IMR-90 (cell line): ENCODE results near the gene TSPAN4. TPM values are rescaled to one million over a fixed set of nuclear protein-coding genes. Genes with fewer than 3 reads are reported as not detected.

Experiments
- ATAC-seq: fragments of 200-7000 bp; cut with Tn5 transposase; 2 replicates; pipeline ENCODE4 v1.9.1; 2020; ENCODE audit warnings: low read depth, mild to moderate bottlenecking, moderate library complexity
- BruUV-seq: library from RNA; stranded (reverse); fragments of 400-500 nt; replicated peaks from 2 replicates; lab custom pipeline; 2021; lab: Mats Ljungman, UMichigan
- CTCF ChIA-PET: fragments of 300-600 bp; formaldehyde crosslinking; extraction: SDS; loops from one replicate; lab custom pipeline; 2021; ENCODE audit warnings: antibody characterized with exemption; lab: Yijun Ruan, JAX
- POLR2A ChIA-PET: fragments of 300-600 bp; sonication (Branson Sonifier 250); formaldehyde crosslinking; loops from one replicate; lab custom pipeline; 2022; ENCODE audit warnings: antibody characterized with exemption; ENCODE audit not compliant: unreplicated experiment; lab: Charles Lee
- DNase-seq: peaks from one replicate; pipeline ENCODE4 v3.0.0; 2013
- H2AFZ ChIP-seq: replicated peaks from 2 replicates; pipeline ENCODE3; 2013; ENCODE audit warnings: low read length, mild to moderate bottlenecking; ENCODE audit not compliant: poor library complexity
- H2AK5ac ChIP-seq: 2 replicates; pipeline ENCODE4 v1.6.1; 2013; ENCODE audit warnings: low read depth, low read length, inconsistent platforms
- H2AK9ac ChIP-seq: replicated peaks from 2 replicates; pipeline ENCODE3; 2013; ENCODE audit warnings: mild to moderate bottlenecking, low read depth, low read length, moderate library complexity; ENCODE audit not compliant: poor library complexity
- H2BK120ac ChIP-seq: 2 replicates; pipeline ENCODE4 v1.6.1; 2013; ENCODE audit warnings: low read depth, low read length, inconsistent platforms
- H2BK15ac ChIP-seq: 3 replicates; pipeline ENCODE4 v1.6.1; 2013; ENCODE audit warnings: low read depth, low read length, inconsistent platforms
- H2BK20ac ChIP-seq: 2 replicates; pipeline ENCODE4 v1.6.1; 2013; ENCODE audit warnings: low read depth, mild to moderate bottlenecking, inconsistent platforms, low read length, moderate library complexity
- H2BK5ac ChIP-seq: 2 replicates; pipeline ENCODE4 v1.6.1; 2013; ENCODE audit warnings: mild to moderate bottlenecking, low read depth, low read length, inconsistent platforms; ENCODE audit not compliant: poor library complexity, severe bottlenecking
- H3K14ac ChIP-seq: replicated peaks from 2 replicates; pipeline ENCODE4 v1.6.1; 2013; ENCODE audit warnings: low read depth, low read length, inconsistent platforms
- H3K18ac ChIP-seq: 2 replicates; pipeline ENCODE4 v1.6.1; 2013; ENCODE audit warnings: low read depth, low read length, control low read depth
- H3K23ac ChIP-seq: 2 replicates; pipeline ENCODE4 v1.6.1; 2013; ENCODE audit warnings: low read depth, low read length, inconsistent platforms
- H3K27ac ChIP-seq: 2 replicates; pipeline ENCODE4 v1.5.1; 2013; ENCODE audit warnings: mild to moderate bottlenecking, control low read depth, low read length; ENCODE audit not compliant: insufficient read depth
- H3K27me3 ChIP-seq: 2 replicates; pipeline ENCODE4 v1.6.1; 2013; ENCODE audit warnings: low read length; ENCODE audit not compliant: control insufficient read depth, insufficient read depth
- H3K36me3 ChIP-seq: 2 replicates; pipeline ENCODE4 v1.6.1; 2013; ENCODE audit warnings: low read length, mixed read lengths; ENCODE audit not compliant: control insufficient read depth, insufficient read depth
- H3K4ac ChIP-seq: 2 replicates; pipeline ENCODE4 v1.6.1; 2013; ENCODE audit warnings: low read depth, low read length, inconsistent platforms
- H3K4me1 ChIP-seq: 2 replicates; pipeline ENCODE4 v1.6.1; 2013; ENCODE audit warnings: low read length, mixed read lengths; ENCODE audit not compliant: control insufficient read depth, insufficient read depth
- H3K4me2 ChIP-seq: 2 replicates; pipeline ENCODE4 v1.6.1; 2013; ENCODE audit warnings: low read depth, mild to moderate bottlenecking, control low read depth, low read length, moderate library complexity
- H3K4me3 ChIP-seq: 2 replicates; pipeline ENCODE4 v1.5.1; 2013; ENCODE audit warnings: low read depth, mild to moderate bottlenecking, control low read depth, low read length, moderate library complexity; ENCODE audit not compliant: insufficient read depth
- H3K56ac ChIP-seq: 2 replicates; pipeline ENCODE4 v1.6.1; 2013; ENCODE audit warnings: low read length, inconsistent platforms; ENCODE audit not compliant: insufficient read depth; ENCODE audit errors: extremely low read depth
- H3K79me1 ChIP-seq, 2 experiments: 2 replicates each; pipeline ENCODE4 v1.6.1; 2013; ENCODE audit warnings: low read length in 2 of 2, inconsistent platforms in 1 of 2, low read depth in 1 of 2
- H3K9ac ChIP-seq: 2 replicates; pipeline ENCODE4 v1.6.1; 2013; ENCODE audit warnings: low read depth, low read length, control low read depth
- H3K9me1 ChIP-seq: 2 replicates; pipeline ENCODE4 v1.6.1; 2013; ENCODE audit warnings: low read length, inconsistent platforms; ENCODE audit not compliant: insufficient read depth
- H3K9me3 ChIP-seq: 2 replicates; pipeline ENCODE4 v1.6.1; 2013; ENCODE audit warnings: low read length; ENCODE audit not compliant: control insufficient read depth, insufficient read depth
- H4K20me1 ChIP-seq: 2 replicates; pipeline ENCODE4 v1.6.1; 2013; ENCODE audit warnings: low read length, inconsistent platforms; ENCODE audit not compliant: insufficient read depth
- H4K5ac ChIP-seq: 2 replicates; pipeline ENCODE4 v1.6.1; 2013; ENCODE audit warnings: mild to moderate bottlenecking, low read depth, low read length, control low read depth
- H4K8ac ChIP-seq, 2 experiments: 2 replicates each; pipeline ENCODE4 v1.6.1; 2013; ENCODE audit warnings: low read depth in 2 of 2, low read length in 2 of 2, control low read depth in 1 of 2, inconsistent platforms in 1 of 2
- H4K91ac ChIP-seq: 2 replicates; pipeline ENCODE4 v1.6.1; 2013; ENCODE audit warnings: low read depth, low read length, inconsistent platforms; ENCODE audit not compliant: insufficient read depth
- POLR2A ChIP-seq: IDR thresholded peaks from 2 replicates; pipeline ENCODE4 v1.6.1; 2012; ENCODE audit warnings: mild to moderate bottlenecking, low read depth, low read length
- WGBS, 2 experiments: methylation state at CpG; one replicate each; pipeline versions ENCODE4 v1.1.5 to v1.1.7; 2013; ENCODE audit warnings: missing lambda C conversion rate in 2 of 2; ENCODE audit not compliant: insufficient read length in 1 of 2; ENCODE audit errors: extremely low coverage in 2 of 2; 5-methylcytosine and 5-hydroxymethylcytosine counted together
- dilution Hi-C: fragments of 300-500 bp; cut with HindIII; formaldehyde crosslinking; loops from one replicate; pipeline ENCODE4 v1.14.3; 2018; ENCODE audit warnings: low sequenced_read_pairs; ENCODE audit not compliant: unreplicated experiment
- in situ Hi-C: fragments of 300-500 bp; cut with MboI; formaldehyde crosslinking; loops from 3 replicates; pipeline ENCODE4 v1.14.3; 2019; ENCODE audit warnings: low sequenced_read_pairs, inconsistent platforms, mixed read lengths
- intact Hi-C: fragments of 100-400 bp; cut with micrococcal nuclease; formaldehyde crosslinking; loops from 2 replicates; pipeline ENCODE4 v1.10.0; 2022
- polyA plus RNA-seq, 3 experiments: library from polyadenylated mRNA; depleted of rRNA; stranded (reverse); fragments of >200 nt; gene quantifications; 2 replicates each; pipeline ENCODE4 v1.2.3, GENCODE V29; 2012; ENCODE audit warnings: low replicate concordance in 1 of 3
- total RNA-seq: library from RNA; depleted of rRNA; stranded (reverse); fragments of >200 nt; gene quantifications from 2 replicates; pipeline ENCODE4 v1.2.3, GENCODE V29; 2012
- TF ChIP-seq, protein P1 (sequence below): conservative IDR thresholded peaks from 2 replicates; pipeline ENCODE4 v1.5.1; 2012; ENCODE audit warnings: mild to moderate bottlenecking, low read depth, low read length, improper control_type of control experiment

Gene TSPAN4
- total and polyA plus RNA-seq, 2 of the 4 experiments (the other 2 are of a cell fraction) = 161 to 293 TPM

- Histone ChIP-seq H3K36me3 (peaks cover 11% of the 10 kb centered on the region; the same call in 1 of the 2 replicates), H2AK9ac (no peak overlapping the region), H2BK20ac (no peak overlapping the region), H3K18ac (no peak overlapping the region), H3K9me3 (no peaks in the 10 kb centered on the region), H4K20me1 (peaks cover 9% of the 10 kb centered on the region; the same call in 1 of the 2 replicates), H3K23ac (no peak overlapping the region), H4K91ac (no peak overlapping the region), H3K14ac (no peak overlapping the region), H3K9me1 (no peaks in the 10 kb centered on the region), H3K4me2 (no peak overlapping the region), H2BK5ac (no peak overlapping the region), H3K9ac (no peak overlapping the region), H3K4ac (no peak overlapping the region), H3K56ac (no peak overlapping the region), H3K4me3 (no peak overlapping the region), H2AK5ac (no peak overlapping the region), H3K27me3 (no peaks in the 10 kb centered on the region), H2BK120ac (no peak overlapping the region), H3K4me1 (peaks cover 2% of the 10 kb centered on the region; the same call in 1 of the 2 replicates), H2AFZ (no peak overlapping the region), H4K5ac (no peak overlapping the region), H2BK15ac (no peak overlapping the region), H3K27ac (no peak overlapping the region), H4K8ac (no peak overlapping the region), H3K79me1 (no peaks in the 10 kb centered on the region)
- no TSS peak for BruUV-seq
- TF ChIP-seq, protein P1, sequence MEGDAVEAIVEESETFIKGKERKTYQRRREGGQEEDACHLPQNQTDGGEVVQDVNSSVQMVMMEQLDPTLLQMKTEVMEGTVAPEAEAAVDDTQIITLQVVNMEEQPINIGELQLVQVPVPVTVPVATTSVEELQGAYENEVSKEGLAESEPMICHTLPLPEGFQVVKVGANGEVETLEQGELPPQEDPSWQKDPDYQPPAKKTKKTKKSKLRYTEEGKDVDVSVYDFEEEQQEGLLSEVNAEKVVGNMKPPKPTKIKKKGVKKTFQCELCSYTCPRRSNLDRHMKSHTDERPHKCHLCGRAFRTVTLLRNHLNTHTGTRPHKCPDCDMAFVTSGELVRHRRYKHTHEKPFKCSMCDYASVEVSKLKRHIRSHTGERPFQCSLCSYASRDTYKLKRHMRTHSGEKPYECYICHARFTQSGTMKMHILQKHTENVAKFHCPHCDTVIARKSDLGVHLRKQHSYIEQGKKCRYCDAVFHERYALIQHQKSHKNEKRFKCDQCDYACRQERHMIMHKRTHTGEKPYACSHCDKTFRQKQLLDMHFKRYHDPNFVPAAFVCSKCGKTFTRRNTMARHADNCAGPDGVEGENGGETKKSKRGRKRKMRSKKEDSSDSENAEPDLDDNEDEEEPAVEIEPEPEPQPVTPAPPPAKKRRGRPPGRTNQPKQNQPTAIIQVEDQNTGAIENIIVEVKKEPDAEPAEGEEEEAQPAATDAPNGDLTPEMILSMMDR = 0 out of 2 replicates have a peak, but pooled peaks have one; percentile 4
- TF ChIP-seq POLR2A = no peak
- dilution Hi-C loops (no loop called here), intact Hi-C loops (no loop called here), in situ Hi-C loops (no loop called here)
- no peak for ATAC-seq
- ChIA-PET CTCF (no interaction called here), POLR2A (no interaction called here)
- 83% methylated on average over 1 of the region's 12 CpGs; no CpG with 5 or more reads in 1 of the 2 experiments for WGBS, 2 experiments
- DNase-seq = no peak
These were observed 52.0 kb downstream of the TSPAN4 start for GRCh38 chr11:894575-895201.
